ENCODE results near the gene PRKCE.
A peak's percentile ranks its signal among the peaks of the same experiment; 100 is the strongest.
"Not testable (repeated sequence)": the region's sequence is repeated elsewhere in the genome, so short reads cannot be mapped to it uniquely, and the experiment has no call there.

Gene PRKCE

GRCh38 chr2:45696708-45697107 is 45.2 kb downstream of the PRKCE start:
- no peak for DNase-seq

- no peak for DNase-seq
Observed at GRCh38 chr2:45697190-45697589, 45.7 kb downstream of the PRKCE start.

- no peak for DNase-seq
Observed at GRCh38 chr2:45698554-45698953, 47.1 kb downstream of the PRKCE start.

GRCh38 chr2:45699032-45699658 is 47.7 kb downstream of the PRKCE start:
- DNase-seq, result peak in 1 of 58 donors; percentile 7

- DNase-seq, result no peak
Observed at GRCh38 chr2:45700407-45701013, 49.0 kb downstream of the PRKCE start.

GRCh38 chr2:45705233-45705632 is 53.8 kb downstream of the PRKCE start:
- no peak for DNase-seq

GRCh38 chr2:45706033-45706432 is 54.6 kb downstream of the PRKCE start:
- DNase-seq, result peak in 1 of 58 donors; percentile 10

GRCh38 chr2:45707006-45707405 is 55.5 kb downstream of the PRKCE start:
- peak in 9 of 58 donors; percentile 2 to 71 (median 14) for DNase-seq

- peak in 29 of 58 donors; percentile 5 to 84 (median 29) for DNase-seq
Observed at GRCh38 chr2:45707661-45708060, 56.2 kb downstream of the PRKCE start.

- DNase-seq, result no peak
Observed at GRCh38 chr2:45708501-45708900, 57.0 kb downstream of the PRKCE start.

- no peak for DNase-seq
Observed at GRCh38 chr2:45709137-45709536, 57.7 kb downstream of the PRKCE start.

- DNase-seq, result no peak
Observed at GRCh38 chr2:45710468-45710867, 59.0 kb downstream of the PRKCE start.

GRCh38 chr2:45711224-45711623 is 59.7 kb downstream of the PRKCE start:
- DNase-seq, result no peak

- no peak for DNase-seq
Observed at GRCh38 chr2:45712570-45712969, 61.1 kb downstream of the PRKCE start.

- DNase-seq, result no peak
Observed at GRCh38 chr2:45713136-45713535, 61.7 kb downstream of the PRKCE start.

- DNase-seq, result no peak
Observed at GRCh38 chr2:45713591-45713990, 62.1 kb downstream of the PRKCE start.

- no peak for DNase-seq
Observed at GRCh38 chr2:45714679-45715078, 63.2 kb downstream of the PRKCE start.

GRCh38 chr2:45715601-45716379 is 64.3 kb downstream of the PRKCE start:
- DNase-seq, result no peak

- DNase-seq, result not testable (repeated sequence)
Observed at GRCh38 chr2:45716432-45716831, 65.0 kb downstream of the PRKCE start.

- no peak for DNase-seq
Observed at GRCh38 chr2:45716915-45717314, 65.4 kb downstream of the PRKCE start.

- no peak for DNase-seq
Observed at GRCh38 chr2:45720210-45720609, 68.7 kb downstream of the PRKCE start.

GRCh38 chr2:45721150-45721549 is 69.7 kb downstream of the PRKCE start:
- no peak for DNase-seq

- DNase-seq, result no peak
Observed at GRCh38 chr2:45722477-45722876, 71.0 kb downstream of the PRKCE start.

Data from anterior cingulate cortex (tissue), 58 donors.